Spinal cord (tissue), 10 donors: ENCODE measurements around the gene ERBB3. TPM values are rescaled to one million over a fixed set of nuclear protein-coding genes. Genes with fewer than 3 reads are reported as not detected.
"Not testable (repeated sequence)": the region's sequence is repeated elsewhere in the genome, so short reads cannot be mapped to it uniquely, and the experiment has no call there.

Experiments
- DNase-seq, 6 donors: peaks; one replicate each; pipeline versions ENCODE4 v3.0.0 to v3.0.0-alpha.2; 2013 to 2015; ENCODE audit warnings: low spot score in 6 of 6, low read depth in 4 of 6
- H3K27ac ChIP-seq: one replicate; pipeline ENCODE4 v1.5.1; 2013; ENCODE audit warnings: low read depth, low read length, control low read depth
- H3K27me3 ChIP-seq: one replicate; pipeline ENCODE4 v1.6.1; 2013; ENCODE audit warnings: low read length; ENCODE audit not compliant: control insufficient read depth, insufficient read depth
- H3K36me3 ChIP-seq: one replicate; pipeline ENCODE4 v1.6.1; 2013; ENCODE audit warnings: low read length; ENCODE audit not compliant: control insufficient read depth, insufficient read depth
- H3K4me1 ChIP-seq: one replicate; pipeline ENCODE4 v1.6.1; 2013; ENCODE audit warnings: low read length; ENCODE audit not compliant: control insufficient read depth, insufficient read depth
- H3K4me3 ChIP-seq: one replicate; pipeline ENCODE4 v1.5.1; 2013; ENCODE audit warnings: low read depth, low read length, control low read depth
- H3K9me3 ChIP-seq: one replicate; pipeline ENCODE4 v1.6.1; 2013; ENCODE audit warnings: low read length; ENCODE audit not compliant: control insufficient read depth, insufficient read depth
- WGBS: methylation state at CpG from one replicate; pipeline ENCODE4 v1.1.5; 2013; ENCODE audit warnings: missing lambda C conversion rate; ENCODE audit not compliant: insufficient coverage; 5-methylcytosine and 5-hydroxymethylcytosine counted together
- polyA plus RNA-seq, 2 donors: library from polyadenylated mRNA; unstranded; fragments of 120-200 nt; gene quantifications; one replicate each; pipeline ENCODE4 v1.2.1, GENCODE V29; 2013; ENCODE audit not compliant: insufficient read length in 2 of 2
- total RNA-seq, 2 donors: library from RNA; depleted of rRNA in 1 of 2; stranded (reverse); fragments of 120-200 nt in 1 of 2; fragments of >200 nt in 1 of 2; gene quantifications; one replicate each; pipeline versions ENCODE4 v1.2.3 to v1.2.4, GENCODE V29; 2013 to 2014
- donor health status: healthy.

Gene ERBB3
- total and polyA plus RNA-seq, 4 donors, result 41.1 to 95.1 (median 72.0) TPM

GRCh38 chr12:56042430-56042813, 37.5 kb upstream of the ERBB3 start:
- H3K27me3 ChIP-seq, H3K4me1 ChIP-seq, DNase-seq, H3K9me3 ChIP-seq: not testable (repeated sequence)
- under 1% methylated on average over 15 of the region's 20 CpGs for WGBS
- H3K36me3 ChIP-seq, result peaks cover 19% of the 10 kb centered on the region
- peak overlapping the region; percentile 96 for H3K27ac ChIP-seq
- H3K4me3 ChIP-seq, result peak overlapping the region; percentile 94

- 63% methylated on average over 9 of the region's 9 CpGs for WGBS
- Histone ChIP-seq H3K4me3 (peak overlapping the region; percentile 94), H3K27me3 (no peaks in the 10 kb centered on the region)
Observed at GRCh38 chr12:56042843-56043242, 37.1 kb upstream of the ERBB3 start.

GRCh38 chr12:56046027-56046780, 33.8 kb upstream of the ERBB3 start:
- 79% methylated on average over 5 of the region's 9 CpGs for WGBS
- H3K27ac ChIP-seq, result no peak overlapping the region
- no peak for DNase-seq
- no peaks in the 10 kb centered on the region for H3K9me3 ChIP-seq
- H3K4me1 ChIP-seq, result peaks cover 3% of the 10 kb centered on the region
- H3K4me3 ChIP-seq, result no peak overlapping the region
- H3K36me3 ChIP-seq, result peaks cover 13% of the 10 kb centered on the region
- no peaks in the 10 kb centered on the region for H3K27me3 ChIP-seq

More at GRCh38 chr12:56042843-56043242, 37.1 kb upstream of the ERBB3 start:
- H3K9me3 ChIP-seq, result no peaks in the 10 kb centered on the region
- H3K36me3 ChIP-seq, result peaks cover 17% of the 10 kb centered on the region
- no peak for DNase-seq
- H3K27ac ChIP-seq, result peak overlapping the region; percentile 25
- peaks cover 6% of the 10 kb centered on the region for H3K4me1 ChIP-seq

GRCh38 chr12:56053407-56053893, 26.5 kb upstream of the ERBB3 start:
- no peak for DNase-seq
- Histone ChIP-seq H3K4me1 (no peaks in the 10 kb centered on the region), H3K4me3 (no peak overlapping the region), H3K27ac (no peak overlapping the region), H3K36me3 (no peaks in the 10 kb centered on the region), H3K27me3 (no peaks in the 10 kb centered on the region), H3K9me3 (no peaks in the 10 kb centered on the region)
- 88% methylated on average over 4 of the region's 6 CpGs for WGBS

- not testable (repeated sequence) for H3K27me3 ChIP-seq, H3K4me1 ChIP-seq, H3K36me3 ChIP-seq, DNase-seq, H3K27ac ChIP-seq, H3K4me3 ChIP-seq, H3K9me3 ChIP-seq
- WGBS, result 100% methylated on average over 5 of the region's 8 CpGs
Observed at GRCh38 chr12:56059964-56060363, 20.0 kb upstream of the ERBB3 start.

GRCh38 chr12:56061982-56062381, 18.0 kb upstream of the ERBB3 start:
- no peak overlapping the region for H3K4me3 ChIP-seq
- no peaks in the 10 kb centered on the region for H3K36me3 ChIP-seq
- H3K27me3 ChIP-seq, result no peaks in the 10 kb centered on the region
- no peak overlapping the region for H3K27ac ChIP-seq
- no peaks in the 10 kb centered on the region for H3K4me1 ChIP-seq
- no peak for DNase-seq
- no peaks in the 10 kb centered on the region for H3K9me3 ChIP-seq
- WGBS, result 78% methylated on average over 3 of the region's 5 CpGs

- Histone ChIP-seq H3K9me3 (no peaks in the 10 kb centered on the region), H3K36me3 (no peaks in the 10 kb centered on the region)
Observed at GRCh38 chr12:56062996-56063395, 17.0 kb upstream of the ERBB3 start.

GRCh38 chr12:56071648-56072047, 8.3 kb upstream of the ERBB3 start:
- Histone ChIP-seq H3K27me3 (no peaks in the 10 kb centered on the region), H3K9me3 (no peaks in the 10 kb centered on the region), H3K4me1 (no peaks in the 10 kb centered on the region), H3K27ac (no peak overlapping the region), H3K36me3 (no peaks in the 10 kb centered on the region), H3K4me3 (no peak overlapping the region)
- DNase-seq, result no peak
- WGBS, result 67% methylated on average over 1 of the region's 4 CpGs

More at GRCh38 chr12:56062996-56063395, 17.0 kb upstream of the ERBB3 start:
- H3K27ac ChIP-seq, result no peak overlapping the region
- DNase-seq, result no peak
- no peaks in the 10 kb centered on the region for H3K27me3 ChIP-seq
- H3K4me1 ChIP-seq, result no peaks in the 10 kb centered on the region
- H3K4me3 ChIP-seq, result no peak overlapping the region

GRCh38 chr12:56074396-56074795, 5.6 kb upstream of the ERBB3 start:
- Histone ChIP-seq H3K36me3 (no peaks in the 10 kb centered on the region), H3K4me1 (peaks cover 7% of the 10 kb centered on the region), H3K27me3 (peaks cover 6% of the 10 kb centered on the region), H3K9me3 (no peaks in the 10 kb centered on the region), H3K4me3 (no peak overlapping the region), H3K27ac (no peak overlapping the region)
- no peak for DNase-seq
- 76% methylated on average over 5 of the region's 5 CpGs for WGBS

- not testable (repeated sequence) for H3K36me3 ChIP-seq, DNase-seq, H3K4me3 ChIP-seq, H3K27ac ChIP-seq, H3K9me3 ChIP-seq
- H3K27me3 ChIP-seq, result peaks cover 31% of the 10 kb centered on the region
- 83% methylated on average over 5 of the region's 9 CpGs for whole genome bisulfite sequencing
- peaks cover 35% of the 10 kb centered on the region for H3K4me1 ChIP-seq
Observed at GRCh38 chr12:56077966-56078365, 2.0 kb upstream of the ERBB3 start.
